Activated CD4-positive, alpha-beta T cell treated with anti-CD3 and anti-CD28 coated beads, Interleukin-2, amount 50 U/mL, for 24 hours (primary cell): ENCODE data around the gene ACP7.
"Not testable (repeated sequence)": the region's sequence is repeated elsewhere in the genome, so short reads cannot be mapped to it uniquely, and the experiment has no call there.

Source experiments
- DNase-seq, 2 donors: peaks; one replicate each; pipeline ENCODE4 v3.0.0-alpha.2; 2020; ENCODE audit warnings: low read depth in 1 of 2, low spot score in 1 of 2

Gene ACP7

DNA sequence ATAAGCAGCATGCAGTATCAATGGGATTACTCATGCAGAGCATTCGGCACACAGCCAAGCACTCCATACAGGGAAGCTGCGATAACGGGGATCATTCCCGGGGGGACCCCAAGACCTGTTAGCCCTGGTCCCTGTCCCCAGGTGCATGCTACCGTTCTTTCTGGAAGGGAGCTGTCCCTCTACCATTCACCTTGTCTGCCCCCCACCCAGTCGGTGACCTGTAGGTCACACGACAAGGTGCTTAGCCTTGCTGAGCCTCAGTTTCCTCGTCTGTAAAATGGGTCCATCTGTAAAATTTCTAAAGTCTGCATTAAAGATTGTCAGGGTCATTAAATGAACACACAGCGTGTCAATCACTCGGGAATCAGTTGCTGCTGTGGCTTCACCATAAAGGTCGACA lies 6.8 kb upstream of the ACP7 start:
- no peak for DNase-seq

- DNase-seq: no peak
Observed at GRCh38 chr19:39078436-39079200, 5.5 kb upstream of the ACP7 start.

DNA sequence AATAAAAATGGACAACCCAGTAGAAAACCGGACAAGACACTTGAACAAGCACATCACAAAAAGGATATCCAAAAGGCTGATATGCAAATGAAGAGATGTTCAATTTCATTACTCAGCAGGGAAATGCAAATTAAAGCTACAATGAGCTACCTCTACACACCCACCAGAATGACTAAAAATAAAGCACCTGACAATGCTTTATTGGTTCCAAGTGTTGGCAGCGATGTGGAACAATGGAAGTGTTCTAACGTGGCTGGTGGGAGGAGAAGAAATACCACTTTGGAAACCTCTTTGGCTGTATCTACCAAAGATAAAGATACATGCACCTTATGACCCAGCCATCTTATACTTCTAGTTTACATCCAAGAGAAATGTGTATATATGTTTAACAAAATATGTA lies 3.7 kb upstream of the ACP7 start:
- no peak for DNase-seq

DNA sequence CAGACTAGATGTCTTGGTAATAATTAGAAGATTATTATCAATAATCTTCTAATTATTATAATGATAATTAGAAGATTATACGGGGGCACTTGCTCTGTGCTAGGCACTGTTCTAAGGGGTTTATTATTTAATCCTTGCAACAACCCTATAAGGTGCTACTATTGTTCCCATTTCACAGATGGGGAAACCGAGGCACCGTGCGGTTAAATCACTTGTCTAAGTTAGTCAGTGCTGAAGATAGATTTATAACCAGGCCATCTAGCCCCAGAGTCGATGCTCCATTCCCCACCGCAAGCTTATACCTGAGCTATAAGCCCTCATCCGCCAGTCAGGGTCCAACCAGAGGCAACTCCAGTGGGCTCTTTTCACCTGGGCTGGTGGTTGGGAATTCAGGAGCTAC lies 2.0 kb upstream of the ACP7 start:
- no peak for DNase-seq

GRCh38 chr19:39082745-39083598 lies 1.2 kb upstream of the ACP7 start:
- no peak for DNase-seq

DNA sequence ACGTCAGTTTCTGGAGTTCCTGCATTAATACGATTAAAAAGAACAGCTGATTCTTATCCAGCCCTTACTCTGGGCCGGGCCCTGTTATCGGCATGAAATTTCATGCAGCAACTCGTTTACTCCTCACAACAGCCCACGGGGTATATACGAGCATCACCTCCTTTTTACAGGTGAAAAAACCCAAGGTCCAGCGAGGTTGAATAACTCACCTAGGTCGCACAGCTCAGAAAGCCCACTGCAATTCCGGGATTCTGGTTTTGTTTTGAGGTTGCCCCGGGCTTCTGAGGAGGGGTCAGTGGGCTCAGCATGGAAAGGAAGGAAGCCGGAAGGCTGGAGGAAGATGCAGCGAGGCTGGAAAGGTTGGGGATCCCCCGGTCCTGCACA lies 577 bp upstream of the ACP7 start:
- no peak for DNase-seq

GRCh38 chr19:39084732-39085080 lies 538 bp downstream of the ACP7 start:
- no peak for DNase-seq

GRCh38 chr19:39085392-39085791 lies 1.2 kb downstream of the ACP7 start:
- DNase-seq: no peak

DNA sequence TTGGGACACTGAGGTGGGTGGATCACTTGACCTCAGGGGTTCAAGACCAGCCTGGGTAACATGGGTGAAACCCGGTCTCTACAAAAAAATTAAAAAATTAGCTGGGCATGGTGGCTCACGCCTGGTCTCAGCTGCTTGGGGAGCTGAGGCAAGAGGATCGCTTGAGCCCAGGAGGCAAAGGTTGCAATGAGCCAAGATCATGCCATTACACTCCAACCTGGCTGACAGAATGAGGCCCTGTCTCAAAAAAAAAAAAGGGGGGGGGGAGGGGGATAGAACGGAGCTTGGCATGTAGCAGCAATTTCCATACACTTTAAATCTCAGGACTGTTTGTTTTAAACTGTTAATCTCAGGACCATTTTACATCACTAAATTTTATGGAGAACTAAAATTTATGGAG lies 2.2 kb downstream of the ACP7 start:
- no peak for DNase-seq

DNA sequence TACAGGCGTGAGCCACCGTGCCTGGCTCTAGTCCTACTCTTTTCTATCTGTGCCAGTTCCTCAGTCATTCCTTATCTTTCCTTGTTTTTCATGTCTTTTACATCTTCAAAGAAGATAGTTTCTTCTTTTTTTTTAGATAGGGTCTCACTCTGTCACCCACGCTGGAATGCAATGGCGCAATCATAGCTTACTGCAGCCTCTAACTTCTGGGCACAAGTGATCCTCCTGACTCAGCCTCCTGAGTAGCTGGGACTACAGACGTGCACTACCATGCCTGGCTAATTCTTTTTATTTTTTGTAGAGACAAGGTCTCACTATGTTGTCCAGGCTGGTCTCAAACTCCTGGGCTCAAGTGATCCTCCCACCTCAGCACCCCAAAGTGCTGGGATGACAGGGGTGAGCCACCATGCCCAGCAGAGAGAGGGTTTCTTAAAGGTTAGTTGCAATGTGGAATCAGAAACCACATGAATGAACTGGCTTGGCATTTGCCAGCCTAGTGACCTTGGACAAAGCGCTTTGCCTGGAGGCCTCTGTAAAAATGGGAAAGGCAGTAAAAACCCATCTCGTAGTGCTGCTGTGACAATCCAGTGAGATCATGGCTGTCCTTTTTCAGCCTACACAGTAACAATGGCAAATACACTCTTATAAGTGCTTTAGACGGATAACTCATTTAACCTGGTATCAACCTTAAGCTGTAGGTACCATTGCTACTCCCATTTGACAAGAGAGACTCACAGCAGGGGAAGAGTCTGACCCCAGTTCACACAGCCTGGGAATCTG lies 3.9 kb downstream of the ACP7 start:
- no peak for DNase-seq

- DNase-seq: not testable (repeated sequence)
Observed at GRCh38 chr19:39090016-39090415, 5.8 kb downstream of the ACP7 start.

DNA sequence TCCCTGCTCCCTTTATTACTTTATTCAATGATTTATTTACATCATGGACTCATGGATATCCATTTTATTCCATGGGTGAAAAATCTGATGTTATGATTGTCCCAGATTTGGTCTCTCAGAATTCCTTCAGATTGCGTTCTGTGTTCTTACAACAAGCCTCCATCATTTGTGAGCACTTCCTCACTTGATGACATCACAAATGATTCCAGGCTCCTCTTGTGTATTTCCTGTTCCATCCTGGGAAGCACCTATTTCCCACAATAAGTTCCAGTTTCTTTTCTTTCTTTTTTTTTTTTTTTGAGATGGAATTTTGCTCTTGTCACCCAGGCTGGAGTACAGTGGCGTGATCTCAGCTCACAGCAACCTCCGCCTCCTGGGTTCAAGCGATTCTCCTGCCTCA lies 6.7 kb downstream of the ACP7 start:
- DNase-seq: no peak

- DNase-seq: not testable (repeated sequence)
Observed at GRCh38 chr19:39095799-39096540, 11.8 kb downstream of the ACP7 start.

- no peak for DNase-seq
Observed at GRCh38 chr19:39097299-39097698, 13.1 kb downstream of the ACP7 start.

- DNase-seq: no peak
Observed at GRCh38 chr19:39097721-39098120, 13.6 kb downstream of the ACP7 start.

- no peak for DNase-seq
Observed at GRCh38 chr19:39098365-39099269, 14.4 kb downstream of the ACP7 start.

DNA sequence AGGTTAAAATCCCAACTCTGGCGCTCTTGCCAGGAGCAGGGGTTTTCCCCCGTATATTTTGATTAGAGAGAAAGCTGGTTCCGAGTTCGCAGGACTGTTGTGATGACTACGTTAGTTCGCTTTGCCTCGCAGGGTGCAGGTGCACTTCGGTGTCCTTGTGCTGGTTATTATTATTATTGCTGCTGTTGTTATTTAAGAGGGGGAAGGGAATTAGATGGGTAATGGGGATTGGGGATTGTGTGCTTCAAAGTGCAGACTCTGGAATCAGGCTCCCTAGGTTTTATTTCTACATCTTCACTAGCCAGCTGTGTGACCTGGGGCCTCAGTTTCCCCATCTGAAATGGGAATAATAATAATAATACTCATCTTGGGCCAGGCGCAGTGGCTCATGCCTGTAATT lies 15.2 kb downstream of the ACP7 start:
- DNase-seq: no peak

DNA sequence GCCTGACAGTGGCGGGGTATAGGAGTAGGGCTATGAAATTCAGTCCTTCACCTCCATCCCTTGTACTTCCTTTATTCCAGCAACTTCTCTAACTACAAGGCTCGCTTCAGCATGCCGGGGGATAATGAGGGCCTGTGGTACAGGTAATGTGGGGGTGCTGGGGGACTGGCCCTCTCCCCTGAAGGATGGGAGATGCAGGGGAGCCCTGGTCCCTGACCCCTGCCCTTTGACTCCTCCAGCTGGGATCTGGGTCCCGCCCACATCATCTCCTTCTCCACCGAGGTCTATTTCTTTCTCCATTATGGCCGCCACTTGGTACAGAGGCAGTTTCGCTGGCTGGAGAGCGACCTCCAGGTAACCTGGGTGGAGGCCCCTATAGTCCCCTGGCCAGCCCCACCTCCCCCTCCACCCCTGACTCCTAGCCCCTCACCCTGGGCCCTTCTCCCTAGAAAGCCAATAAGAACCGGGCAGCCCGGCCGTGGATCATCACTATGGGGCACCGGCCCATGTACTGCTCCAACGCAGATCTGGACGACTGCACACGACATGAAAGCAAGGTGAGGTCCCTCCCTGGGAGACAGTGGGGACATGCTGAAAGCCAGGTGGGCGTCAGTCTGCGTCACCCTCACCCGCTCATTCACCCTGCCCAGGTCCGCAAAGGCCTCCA lies 16.5 kb downstream of the ACP7 start:
- DNase-seq: no peak

- DNase-seq: no peak
Observed at GRCh38 chr19:39103151-39103550, 19.0 kb downstream of the ACP7 start.

DNA sequence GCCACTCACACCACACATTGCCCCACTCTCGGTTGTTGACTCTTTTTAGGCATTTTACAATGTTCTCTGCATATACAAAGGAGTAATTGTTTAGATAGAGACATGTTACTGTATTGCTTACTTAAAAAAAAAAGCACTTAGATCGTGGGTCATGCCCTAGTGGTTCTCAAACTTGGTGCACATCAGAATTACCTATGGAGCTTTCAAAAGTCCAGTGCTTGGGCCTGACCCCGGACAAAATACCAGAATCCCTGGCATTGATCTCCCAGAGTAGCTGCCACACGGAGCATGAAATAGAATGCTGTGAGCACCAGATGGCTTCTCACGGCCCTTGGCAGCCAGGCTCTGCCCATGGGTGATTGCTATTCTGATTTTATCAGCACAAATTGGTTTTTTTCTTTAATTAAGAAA lies 20.0 kb downstream of the ACP7 start:
- no peak for DNase-seq
